Measurements from ENCODE around the gene RPL31.

Gene RPL31

GRCh38 chr2:101001691-101002561 is at the start of gene RPL31:
TSS of gene RPL31 (plus strand) at chr2:101002289. CDS start at chr2:101002702, 413 bp downstream.
- Histone ChIP-seq H3K36me3 (ENCODE audit: insufficient read depth, low read depth, low read length) (peaks cover 45% of the 10 kb centered on the region), H3K4me3 (ENCODE audit: low read length) (peak within 1 kb of the TSS; percentile 99), H3K4me1 (ENCODE audit: insufficient read depth, low read length) (peaks cover 9% of the 10 kb centered on the region; the same call in 1 of the 2 replicates), H3K9ac (ENCODE audit: low read depth, low read length) (peak within 1 kb of the TSS; percentile 100), H3K9me3 (ENCODE audit: insufficient read depth, low read depth, low read length) (no peaks in the 10 kb centered on the region), H3K27me3 (ENCODE audit: insufficient read depth, low read length) (peaks cover 10% of the 10 kb centered on the region; the same call in 1 of the 2 replicates), H3K27ac (ENCODE audit: low read length) (peak within 1 kb of the TSS; percentile 83)

- Histone ChIP-seq H3K27ac (ENCODE audit: low read length) (no peak overlapping the region), H3K27me3 (ENCODE audit: insufficient read depth, low read length) (no peaks in the 10 kb centered on the region), H3K4me3 (ENCODE audit: low read length) (no peak overlapping the region), H3K9ac (ENCODE audit: low read depth, low read length) (no peak overlapping the region), H3K4me1 (ENCODE audit: insufficient read depth, low read length) (peaks cover 17% of the 10 kb centered on the region; the same call in 1 of the 2 replicates), H3K36me3 (ENCODE audit: insufficient read depth, low read depth, low read length) (no peaks in the 10 kb centered on the region), H3K9me3 (ENCODE audit: insufficient read depth, low read depth, low read length) (no peaks in the 10 kb centered on the region)
Measured at GRCh38 chr2:100952512-100952911, 49.6 kb upstream of the RPL31 start.

GRCh38 chr2:100953406-100954043 is 48.6 kb upstream of the RPL31 start:
- H3K4me3 ChIP-seq (ENCODE audit: low read length): no peak overlapping the region
- no peaks in the 10 kb centered on the region for H3K9me3 ChIP-seq (ENCODE audit: insufficient read depth, low read depth, low read length)
- no peaks in the 10 kb centered on the region for H3K27me3 ChIP-seq (ENCODE audit: insufficient read depth, low read length)
- no peak overlapping the region for H3K9ac ChIP-seq (ENCODE audit: low read depth, low read length)
- H3K4me1 ChIP-seq (ENCODE audit: insufficient read depth, low read length): peaks cover 15% of the 10 kb centered on the region; the same call in 1 of the 2 replicates
- no peak overlapping the region for H3K27ac ChIP-seq (ENCODE audit: low read length)
- no peaks in the 10 kb centered on the region for H3K36me3 ChIP-seq (ENCODE audit: insufficient read depth, low read depth, low read length)

- H3K9ac ChIP-seq (ENCODE audit: low read depth, low read length): no peak overlapping the region
- H3K36me3 ChIP-seq (ENCODE audit: insufficient read depth, low read depth, low read length): no peaks in the 10 kb centered on the region
- no peak overlapping the region for H3K4me3 ChIP-seq (ENCODE audit: low read length)
- H3K27me3 ChIP-seq (ENCODE audit: insufficient read depth, low read length): no peaks in the 10 kb centered on the region
- H3K27ac ChIP-seq (ENCODE audit: low read length): no peak overlapping the region
- no peaks in the 10 kb centered on the region for H3K9me3 ChIP-seq (ENCODE audit: insufficient read depth, low read depth, low read length)
- H3K4me1 ChIP-seq (ENCODE audit: insufficient read depth, low read length): peaks cover 12% of the 10 kb centered on the region; the same call in 1 of the 2 replicates
Measured at GRCh38 chr2:100954044-100954420, 48.1 kb upstream of the RPL31 start.

GRCh38 chr2:100955226-100955625 is 46.9 kb upstream of the RPL31 start:
- no peaks in the 10 kb centered on the region for H3K27me3 ChIP-seq (ENCODE audit: insufficient read depth, low read length)
- H3K4me3 ChIP-seq (ENCODE audit: low read length): no peak overlapping the region
- no peaks in the 10 kb centered on the region for H3K36me3 ChIP-seq (ENCODE audit: insufficient read depth, low read depth, low read length)
- peaks cover 5% of the 10 kb centered on the region; the same call in 1 of the 2 replicates for H3K4me1 ChIP-seq (ENCODE audit: insufficient read depth, low read length)
- H3K27ac ChIP-seq (ENCODE audit: low read length): no peak overlapping the region
- H3K9me3 ChIP-seq (ENCODE audit: insufficient read depth, low read depth, low read length): no peaks in the 10 kb centered on the region
- H3K9ac ChIP-seq (ENCODE audit: low read depth, low read length): no peak overlapping the region

GRCh38 chr2:100956081-100956480 is 46.0 kb upstream of the RPL31 start:
- H3K9me3 ChIP-seq (ENCODE audit: insufficient read depth, low read depth, low read length): no peaks in the 10 kb centered on the region
- no peaks in the 10 kb centered on the region for H3K4me1 ChIP-seq (ENCODE audit: insufficient read depth, low read length)
- H3K4me3 ChIP-seq (ENCODE audit: low read length): no peak overlapping the region
- H3K9ac ChIP-seq (ENCODE audit: low read depth, low read length): no peak overlapping the region
- no peak overlapping the region for H3K27ac ChIP-seq (ENCODE audit: low read length)
- no peaks in the 10 kb centered on the region for H3K36me3 ChIP-seq (ENCODE audit: insufficient read depth, low read depth, low read length)
- no peaks in the 10 kb centered on the region for H3K27me3 ChIP-seq (ENCODE audit: insufficient read depth, low read length)

- no peaks in the 10 kb centered on the region for H3K4me1 ChIP-seq (ENCODE audit: insufficient read depth, low read length)
- H3K9me3 ChIP-seq (ENCODE audit: insufficient read depth, low read depth, low read length): no peaks in the 10 kb centered on the region
- H3K27ac ChIP-seq (ENCODE audit: low read length): no peak overlapping the region
- no peaks in the 10 kb centered on the region for H3K27me3 ChIP-seq (ENCODE audit: insufficient read depth, low read length)
- no peak overlapping the region for H3K4me3 ChIP-seq (ENCODE audit: low read length)
- H3K9ac ChIP-seq (ENCODE audit: low read depth, low read length): no peak overlapping the region
- H3K36me3 ChIP-seq (ENCODE audit: insufficient read depth, low read depth, low read length): no peaks in the 10 kb centered on the region
Measured at GRCh38 chr2:100957996-100958653, 44.0 kb upstream of the RPL31 start.

GRCh38 chr2:100959225-100959880 is 42.7 kb upstream of the RPL31 start:
- H3K27ac ChIP-seq (ENCODE audit: low read length): no peak overlapping the region
- H3K4me1 ChIP-seq (ENCODE audit: insufficient read depth, low read length): no peaks in the 10 kb centered on the region

GRCh38 chr2:100960688-100961087 is 41.4 kb upstream of the RPL31 start:
- no peaks in the 10 kb centered on the region for H3K36me3 ChIP-seq (ENCODE audit: insufficient read depth, low read depth, low read length)
- no peaks in the 10 kb centered on the region for H3K4me1 ChIP-seq (ENCODE audit: insufficient read depth, low read length)
- H3K9me3 ChIP-seq (ENCODE audit: insufficient read depth, low read depth, low read length): no peaks in the 10 kb centered on the region
- H3K27ac ChIP-seq (ENCODE audit: low read length): no peak overlapping the region
- H3K27me3 ChIP-seq (ENCODE audit: insufficient read depth, low read length): no peaks in the 10 kb centered on the region
- H3K4me3 ChIP-seq (ENCODE audit: low read length): no peak overlapping the region
- H3K9ac ChIP-seq (ENCODE audit: low read depth, low read length): no peak overlapping the region

More at GRCh38 chr2:100959225-100959880, 42.7 kb upstream of the RPL31 start:
- Histone ChIP-seq H3K4me3 (ENCODE audit: low read length) (no peak overlapping the region), H3K36me3 (ENCODE audit: insufficient read depth, low read depth, low read length) (no peaks in the 10 kb centered on the region), H3K9ac (ENCODE audit: low read depth, low read length) (no peak overlapping the region), H3K9me3 (ENCODE audit: insufficient read depth, low read depth, low read length) (no peaks in the 10 kb centered on the region), H3K27me3 (ENCODE audit: insufficient read depth, low read length) (no peaks in the 10 kb centered on the region)

GRCh38 chr2:100962366-100963025 is 39.6 kb upstream of the RPL31 start:
- Histone ChIP-seq H3K36me3 (ENCODE audit: insufficient read depth, low read depth, low read length) (no peaks in the 10 kb centered on the region), H3K9ac (ENCODE audit: low read depth, low read length) (no peak overlapping the region), H3K4me3 (ENCODE audit: low read length) (no peak overlapping the region), H3K4me1 (ENCODE audit: insufficient read depth, low read length) (no peaks in the 10 kb centered on the region), H3K27ac (ENCODE audit: low read length) (no peak overlapping the region), H3K9me3 (ENCODE audit: insufficient read depth, low read depth, low read length) (no peaks in the 10 kb centered on the region), H3K27me3 (ENCODE audit: insufficient read depth, low read length) (no peaks in the 10 kb centered on the region)

GRCh38 chr2:100963026-100963375 is 39.1 kb upstream of the RPL31 start:
- H3K4me1 ChIP-seq (ENCODE audit: insufficient read depth, low read length): no peaks in the 10 kb centered on the region

More at GRCh38 chr2:100963026-100963375, 39.1 kb upstream of the RPL31 start:
- H3K27ac ChIP-seq (ENCODE audit: low read length): no peak overlapping the region
- H3K4me3 ChIP-seq (ENCODE audit: low read length): no peak overlapping the region
- H3K9me3 ChIP-seq (ENCODE audit: insufficient read depth, low read depth, low read length): no peaks in the 10 kb centered on the region
- H3K9ac ChIP-seq (ENCODE audit: low read depth, low read length): no peak overlapping the region
- H3K36me3 ChIP-seq (ENCODE audit: insufficient read depth, low read depth, low read length): no peaks in the 10 kb centered on the region
- no peaks in the 10 kb centered on the region for H3K27me3 ChIP-seq (ENCODE audit: insufficient read depth, low read length)
